ENCODE data around the gene ABCA7. TPM values are rescaled to one million over a fixed set of nuclear protein-coding genes. Genes with fewer than 3 reads are reported as not detected.

ABCA7 gene
- total and polyA plus RNA-seq, 2 of the 13 experiments (the other 11 are each of a cell fraction or from before 2014, with no cell fraction given), result 4.4 to 32.4 TPM

DNA sequence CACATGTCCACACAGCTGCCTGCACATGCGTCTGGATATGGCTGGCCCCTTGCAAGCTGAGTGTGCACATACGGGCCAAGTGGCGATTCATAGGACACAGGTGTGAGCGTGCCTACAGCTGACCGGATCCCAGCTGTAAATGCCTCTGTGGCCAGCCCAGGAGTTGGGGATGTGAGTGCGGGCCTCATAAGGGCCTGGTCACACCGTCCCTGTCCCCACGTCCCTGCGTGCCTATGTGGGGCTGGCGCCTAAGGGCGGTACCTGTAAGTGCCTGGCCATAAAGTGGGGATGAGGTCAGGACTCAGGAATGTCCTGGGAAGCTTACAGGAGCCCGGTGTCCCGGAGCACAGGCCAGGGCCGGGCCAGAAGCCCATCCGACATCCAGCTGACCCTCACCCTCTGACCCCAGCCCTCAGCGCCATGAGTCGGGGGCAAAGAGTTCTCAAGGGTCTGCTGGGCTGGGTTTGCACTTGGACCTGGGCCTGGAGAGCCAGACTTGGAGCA lies 25.8 kb downstream of the ABCA7 start (continued):
- TF ChIP-seq HNF1A (IDR thresholded peaks at IDR 0.05; ENCODE audit: low read depth) (no peak), HNF1A (CRISPR knock-in tag; IDR thresholded peaks at IDR 0.05; ENCODE audit: borderline replicate concordance) (no peak), ZNF614 (CRISPR knock-in tag; IDR thresholded peaks at IDR 0.05; ENCODE audit: borderline replicate concordance) (no peak), ZNF224 (CRISPR knock-in tag; IDR thresholded peaks at IDR 0.05) (no peak), MLLT10 (CRISPR knock-in tag; IDR thresholded peaks at IDR 0.05) (no peak), KLF16 (CRISPR knock-in tag; IDR thresholded peaks at IDR 0.05) (no peak), ZNF780A (CRISPR knock-in tag; IDR thresholded peaks at IDR 0.05) (no peak), KAT8 (CRISPR knock-in tag; IDR thresholded peaks at IDR 0.05) (no peak), ZNF317 (CRISPR knock-in tag; IDR thresholded peaks at IDR 0.05) (no peak), ZNF343 (CRISPR knock-in tag; IDR thresholded peaks at IDR 0.05) (0 out of 2 replicates have a peak, but pooled peaks have one; percentile 18), JUND (CRISPR knock-in tag; IDR thresholded peaks at IDR 0.05) (peak; percentile 60; the same call in 1 of the 2 replicates), SMAD9 (CRISPR knock-in tag; IDR thresholded peaks at IDR 0.05) (no peak), ATF7 (IDR thresholded peaks at IDR 0.05) (no peak), ATF7 (CRISPR knock-in tag; IDR thresholded peaks at IDR 0.05) (peak; percentile 64; the same call in 1 of the 2 replicates), NFATC3 (CRISPR knock-in tag; IDR thresholded peaks at IDR 0.05) (no peak), SP4 (CRISPR knock-in tag; IDR thresholded peaks at IDR 0.05) (peak; percentile 78), ZKSCAN8 (CRISPR knock-in tag; IDR thresholded peaks at IDR 0.05; ENCODE audit: borderline replicate concordance) (no peak)
- TF ChIP-seq, protein P1, sequence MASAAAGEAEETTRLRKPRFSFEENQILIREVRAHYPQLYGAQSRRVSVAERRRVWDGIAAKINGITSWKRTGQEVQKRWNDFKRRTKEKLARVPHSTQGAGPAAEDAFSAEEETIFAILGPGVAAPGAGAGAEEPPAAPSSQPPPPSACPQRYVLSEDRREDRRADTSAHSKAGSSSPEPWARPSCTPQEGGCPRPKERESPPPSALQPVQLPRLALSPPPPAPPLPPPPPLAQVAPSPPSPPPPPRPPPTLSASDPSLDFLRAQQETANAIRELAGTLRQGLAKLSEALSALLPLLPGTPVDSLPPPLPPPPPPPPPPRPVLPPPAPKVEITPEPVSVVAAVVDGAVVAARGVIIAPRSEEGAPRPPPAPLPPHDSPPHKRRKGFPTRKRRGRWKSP (CRISPR knock-in tag; IDR thresholded peaks at IDR 0.05), result no peak
- TF ChIP-seq, protein P2, sequence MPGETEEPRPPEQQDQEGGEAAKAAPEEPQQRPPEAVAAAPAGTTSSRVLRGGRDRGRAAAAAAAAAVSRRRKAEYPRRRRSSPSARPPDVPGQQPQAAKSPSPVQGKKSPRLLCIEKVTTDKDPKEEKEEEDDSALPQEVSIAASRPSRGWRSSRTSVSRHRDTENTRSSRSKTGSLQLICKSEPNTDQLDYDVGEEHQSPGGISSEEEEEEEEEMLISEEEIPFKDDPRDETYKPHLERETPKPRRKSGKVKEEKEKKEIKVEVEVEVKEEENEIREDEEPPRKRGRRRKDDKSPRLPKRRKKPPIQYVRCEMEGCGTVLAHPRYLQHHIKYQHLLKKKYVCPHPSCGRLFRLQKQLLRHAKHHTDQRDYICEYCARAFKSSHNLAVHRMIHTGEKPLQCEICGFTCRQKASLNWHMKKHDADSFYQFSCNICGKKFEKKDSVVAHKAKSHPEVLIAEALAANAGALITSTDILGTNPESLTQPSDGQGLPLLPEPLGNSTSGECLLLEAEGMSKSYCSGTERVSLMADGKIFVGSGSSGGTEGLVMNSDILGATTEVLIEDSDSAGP (CRISPR knock-in tag; IDR thresholded peaks at IDR 0.05; ENCODE audit: borderline replicate concordance), result no peak
- TF ChIP-seq, protein P3, sequence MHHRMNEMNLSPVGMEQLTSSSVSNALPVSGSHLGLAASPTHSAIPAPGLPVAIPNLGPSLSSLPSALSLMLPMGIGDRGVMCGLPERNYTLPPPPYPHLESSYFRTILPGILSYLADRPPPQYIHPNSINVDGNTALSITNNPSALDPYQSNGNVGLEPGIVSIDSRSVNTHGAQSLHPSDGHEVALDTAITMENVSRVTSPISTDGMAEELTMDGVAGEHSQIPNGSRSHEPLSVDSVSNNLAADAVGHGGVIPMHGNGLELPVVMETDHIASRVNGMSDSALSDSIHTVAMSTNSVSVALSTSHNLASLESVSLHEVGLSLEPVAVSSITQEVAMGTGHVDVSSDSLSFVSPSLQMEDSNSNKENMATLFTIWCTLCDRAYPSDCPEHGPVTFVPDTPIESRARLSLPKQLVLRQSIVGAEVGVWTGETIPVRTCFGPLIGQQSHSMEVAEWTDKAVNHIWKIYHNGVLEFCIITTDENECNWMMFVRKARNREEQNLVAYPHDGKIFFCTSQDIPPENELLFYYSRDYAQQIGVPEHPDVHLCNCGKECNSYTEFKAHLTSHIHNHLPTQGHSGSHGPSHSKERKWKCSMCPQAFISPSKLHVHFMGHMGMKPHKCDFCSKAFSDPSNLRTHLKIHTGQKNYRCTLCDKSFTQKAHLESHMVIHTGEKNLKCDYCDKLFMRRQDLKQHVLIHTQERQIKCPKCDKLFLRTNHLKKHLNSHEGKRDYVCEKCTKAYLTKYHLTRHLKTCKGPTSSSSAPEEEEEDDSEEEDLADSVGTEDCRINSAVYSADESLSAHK (CRISPR knock-in tag; IDR thresholded peaks at IDR 0.05; ENCODE audit: borderline replicate concordance), result no peak
- TF ChIP-seq, protein P4, sequence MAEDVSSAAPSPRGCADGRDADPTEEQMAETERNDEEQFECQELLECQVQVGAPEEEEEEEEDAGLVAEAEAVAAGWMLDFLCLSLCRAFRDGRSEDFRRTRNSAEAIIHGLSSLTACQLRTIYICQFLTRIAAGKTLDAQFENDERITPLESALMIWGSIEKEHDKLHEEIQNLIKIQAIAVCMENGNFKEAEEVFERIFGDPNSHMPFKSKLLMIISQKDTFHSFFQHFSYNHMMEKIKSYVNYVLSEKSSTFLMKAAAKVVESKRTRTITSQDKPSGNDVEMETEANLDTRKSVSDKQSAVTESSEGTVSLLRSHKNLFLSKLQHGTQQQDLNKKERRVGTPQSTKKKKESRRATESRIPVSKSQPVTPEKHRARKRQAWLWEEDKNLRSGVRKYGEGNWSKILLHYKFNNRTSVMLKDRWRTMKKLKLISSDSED (CRISPR knock-in tag; IDR thresholded peaks at IDR 0.05), result no peak

Data from HepG2 (cell line).